Transverse colon (tissue), 3 donors: ENCODE results near the gene ABCC5.

ENCODE experiments used
- POLR2A ChIP-seq: fragments of 450-650 bp; IDR thresholded peaks from one replicate; pipeline ENCODE4 v1.6.1; 2016; ENCODE audit warnings: antibody characterized with exemption, mild to moderate bottlenecking, moderate library complexity
- TF ChIP-seq, protein P1 (sequence below), 5 experiments: fragments of 200-600 bp in 3 of 5; fragments of 450-650 bp in 2 of 5; sonication (generic) in 3 of 5; IDR thresholded peaks; 1 replicate in 2 of 5; 2 replicates in 3 of 5; pipeline ENCODE4 v1.5.1; 2016 to 2017; ENCODE audit warnings: antibody characterized with exemption in 5 of 5, inconsistent platforms in 3 of 5, mild to moderate bottlenecking in 2 of 5, moderate library complexity in 1 of 5

DNA sequence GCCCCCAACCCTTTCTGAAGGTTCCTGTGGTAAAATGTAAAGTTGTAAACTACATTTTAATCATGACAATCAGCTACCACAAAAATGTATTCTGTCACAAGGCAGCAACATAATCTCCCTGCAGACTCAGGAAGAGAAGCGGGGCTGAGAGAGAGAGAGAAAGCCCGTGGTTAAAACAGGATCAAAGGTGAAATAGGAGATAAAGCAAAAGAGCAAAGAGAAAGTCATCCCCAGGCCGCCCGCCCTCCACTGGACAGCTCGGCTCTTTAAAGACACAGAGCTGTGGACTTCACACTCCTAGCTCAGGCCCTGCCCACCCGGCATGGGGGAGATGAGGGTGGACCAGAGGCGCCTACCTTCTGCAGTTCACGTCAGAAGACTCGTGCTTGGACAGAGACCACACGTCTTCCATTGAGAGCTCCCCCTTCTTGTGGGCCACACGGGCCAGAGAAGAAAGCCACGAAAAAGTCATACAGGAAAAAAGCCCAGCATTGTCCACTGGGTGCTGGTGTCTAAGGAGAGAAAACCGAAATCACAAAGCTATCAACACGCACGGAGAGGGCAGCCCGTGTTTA, 29.4 kb downstream of the ABCC5 start:
- TF ChIP-seq, protein P1, sequence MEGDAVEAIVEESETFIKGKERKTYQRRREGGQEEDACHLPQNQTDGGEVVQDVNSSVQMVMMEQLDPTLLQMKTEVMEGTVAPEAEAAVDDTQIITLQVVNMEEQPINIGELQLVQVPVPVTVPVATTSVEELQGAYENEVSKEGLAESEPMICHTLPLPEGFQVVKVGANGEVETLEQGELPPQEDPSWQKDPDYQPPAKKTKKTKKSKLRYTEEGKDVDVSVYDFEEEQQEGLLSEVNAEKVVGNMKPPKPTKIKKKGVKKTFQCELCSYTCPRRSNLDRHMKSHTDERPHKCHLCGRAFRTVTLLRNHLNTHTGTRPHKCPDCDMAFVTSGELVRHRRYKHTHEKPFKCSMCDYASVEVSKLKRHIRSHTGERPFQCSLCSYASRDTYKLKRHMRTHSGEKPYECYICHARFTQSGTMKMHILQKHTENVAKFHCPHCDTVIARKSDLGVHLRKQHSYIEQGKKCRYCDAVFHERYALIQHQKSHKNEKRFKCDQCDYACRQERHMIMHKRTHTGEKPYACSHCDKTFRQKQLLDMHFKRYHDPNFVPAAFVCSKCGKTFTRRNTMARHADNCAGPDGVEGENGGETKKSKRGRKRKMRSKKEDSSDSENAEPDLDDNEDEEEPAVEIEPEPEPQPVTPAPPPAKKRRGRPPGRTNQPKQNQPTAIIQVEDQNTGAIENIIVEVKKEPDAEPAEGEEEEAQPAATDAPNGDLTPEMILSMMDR (IDR thresholded peaks at IDR 0.05), result no peak
- TF ChIP-seq POLR2A, result no peak
